ENCODE measurements around the gene PARD3.

DNA sequence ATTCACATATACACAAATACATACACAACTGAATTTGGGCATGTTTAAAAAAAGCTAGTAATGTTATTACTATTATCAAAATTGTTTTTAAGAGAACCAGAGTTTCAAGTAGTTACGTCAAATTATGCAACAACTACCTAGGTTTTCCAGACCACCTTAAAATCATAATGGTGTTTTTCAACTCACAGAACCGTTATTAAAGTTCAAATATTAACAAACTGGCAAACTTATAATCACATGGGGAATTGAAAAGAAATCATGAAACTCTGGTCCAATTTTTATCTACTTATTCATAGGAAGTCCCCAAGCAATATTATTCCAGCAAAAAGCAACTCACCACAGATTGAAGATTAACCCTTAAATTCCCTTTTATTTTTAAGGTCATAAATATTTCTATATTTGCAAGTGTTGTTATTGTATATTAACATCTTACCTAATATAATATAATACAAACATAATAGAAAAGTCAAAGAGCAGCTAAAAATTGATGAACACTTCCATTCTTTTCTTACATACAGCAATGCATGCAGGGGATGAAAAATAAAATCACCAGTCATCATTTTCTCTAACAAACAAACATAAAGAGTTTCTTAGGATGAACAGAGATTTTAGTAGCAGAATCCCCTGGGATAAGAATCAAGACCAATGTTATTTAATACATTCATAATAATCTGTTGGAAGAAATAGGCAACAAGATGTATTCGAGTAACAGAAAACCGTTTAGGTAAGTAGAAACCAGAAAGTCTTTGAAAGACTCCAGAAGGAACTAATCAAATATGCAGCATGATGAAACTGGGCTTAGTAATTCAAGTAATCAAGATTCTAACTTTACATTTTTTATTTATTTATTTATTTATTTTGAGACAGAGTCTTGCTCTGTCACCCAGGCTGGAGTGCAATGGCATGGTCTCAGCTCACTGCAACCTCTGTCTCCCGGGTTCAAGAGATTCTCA, 391.1 kb downstream of the PARD3 start:
- TF ChIP-seq CTCF (IDR thresholded peaks at IDR 0.05; ENCODE audit: insufficient read depth, low read length, poor library complexity, severe bottlenecking): no peak
- TF ChIP-seq EZH2phosphoT487 (conservative IDR thresholded peaks at IDR 0.05; ENCODE audit: low read length): no peak
